ENCODE measurements around the gene CPB2. TPM values are rescaled to one million over a fixed set of nuclear protein-coding genes. Genes with fewer than 3 reads are reported as not detected.

CPB2 gene, protein sequence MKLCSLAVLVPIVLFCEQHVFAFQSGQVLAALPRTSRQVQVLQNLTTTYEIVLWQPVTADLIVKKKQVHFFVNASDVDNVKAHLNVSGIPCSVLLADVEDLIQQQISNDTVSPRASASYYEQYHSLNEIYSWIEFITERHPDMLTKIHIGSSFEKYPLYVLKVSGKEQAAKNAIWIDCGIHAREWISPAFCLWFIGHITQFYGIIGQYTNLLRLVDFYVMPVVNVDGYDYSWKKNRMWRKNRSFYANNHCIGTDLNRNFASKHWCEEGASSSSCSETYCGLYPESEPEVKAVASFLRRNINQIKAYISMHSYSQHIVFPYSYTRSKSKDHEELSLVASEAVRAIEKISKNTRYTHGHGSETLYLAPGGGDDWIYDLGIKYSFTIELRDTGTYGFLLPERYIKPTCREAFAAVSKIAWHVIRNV
- not detected in 2 replicates for total RNA-seq

DNA sequence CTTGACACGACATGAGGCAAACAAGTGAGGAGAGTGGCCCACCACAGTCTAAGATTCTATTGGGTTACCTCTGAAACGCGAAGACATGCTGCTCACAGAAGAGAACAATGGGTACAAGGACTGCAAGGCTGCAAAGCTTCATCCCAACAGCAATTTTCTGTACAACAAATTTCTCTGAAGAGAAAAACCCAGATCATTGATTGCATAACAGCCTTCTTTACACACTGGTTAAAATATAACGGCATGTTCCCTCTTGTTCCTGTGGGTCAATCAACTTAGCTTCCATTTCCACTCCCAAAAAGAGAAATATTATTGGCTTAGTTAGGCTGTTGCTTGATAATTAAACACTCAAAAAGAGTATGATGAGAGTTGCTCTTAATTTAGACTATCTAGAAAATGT lies at the start of gene CPB2:
TSS of gene CPB2 (minus strand) at position 166 of the 400 bp plus-strand sequence. CDS start at position 142, 24 bp downstream.

DNA sequence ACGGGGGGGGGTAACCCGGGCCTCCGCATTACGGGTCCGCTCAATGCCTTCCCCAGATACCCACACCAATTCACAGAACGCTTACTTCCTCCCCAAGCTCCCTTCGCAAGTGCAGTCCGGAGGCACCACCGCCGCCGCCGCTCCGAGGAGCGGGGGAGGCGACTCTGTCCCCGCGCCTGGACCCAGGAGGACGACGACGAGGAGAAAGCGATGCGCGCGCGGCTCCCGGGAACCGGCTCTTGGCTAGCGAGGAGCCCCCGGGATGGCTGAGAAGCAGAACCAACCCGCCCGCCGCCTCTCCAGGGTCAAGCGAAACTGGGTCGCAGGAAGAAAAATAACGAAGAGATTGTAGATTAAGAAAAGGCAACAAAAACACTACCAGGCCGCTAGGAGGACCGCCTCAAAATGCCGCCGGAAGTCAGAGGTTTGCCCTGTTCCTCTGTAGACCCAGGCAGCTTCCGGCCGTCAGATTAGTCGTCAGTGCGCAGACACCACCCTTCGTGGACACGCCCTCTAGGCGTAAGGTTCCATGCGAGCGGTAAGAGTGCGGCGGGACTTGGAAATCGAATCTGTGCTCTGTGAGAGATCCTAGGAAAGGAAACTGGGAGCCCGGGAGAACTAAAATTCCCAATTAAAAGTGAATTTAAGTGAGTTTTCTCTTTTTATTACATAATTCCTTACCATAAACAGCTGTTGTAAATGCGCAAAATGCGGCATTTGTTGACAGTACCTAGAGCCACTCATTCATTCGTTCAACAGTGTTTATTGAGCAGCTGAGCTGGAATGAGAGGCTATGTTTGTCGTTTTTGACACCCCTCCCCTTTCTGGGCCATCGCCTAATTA lies 52.3 kb downstream of the CPB2 start, which contains the start of gene ZC3H13:
TSS of gene ZC3H13 (minus strand) at position 428 of the 843 bp plus-strand sequence. CDS start 7,239 bp downstream, outside the sequence.

Other genes starting within 250 kb of the CPB2 start
- 9.3 and 11.6 TPM in 2 replicates for gene ZC3H13, start 52.3 kb downstream of the CPB2 start, total RNA-seq
- 2.8 and 4.7 TPM in 2 replicates for gene LCP1, start 77.1 kb upstream of the CPB2 start, total RNA-seq
- gene LRRC63, start 106.9 kb upstream of the CPB2 start, total RNA-seq: not detected in 2 replicates